KBM-7 (cell line): ENCODE results near the gene RRAD.

Source experiments
- DNase-seq: peaks from one replicate; pipeline ENCODE4 v3.0.0-alpha.2; 2015
- in situ Hi-C: fragments of 300-500 bp; cut with MboI; formaldehyde crosslinking; loops from 2 replicates; pipeline ENCODE4 v1.14.3; 2020; ENCODE audit warnings: low sequenced_read_pairs, low pct_unique_long_range_greater_than_20kb, mixed read lengths

RRAD gene

DNA sequence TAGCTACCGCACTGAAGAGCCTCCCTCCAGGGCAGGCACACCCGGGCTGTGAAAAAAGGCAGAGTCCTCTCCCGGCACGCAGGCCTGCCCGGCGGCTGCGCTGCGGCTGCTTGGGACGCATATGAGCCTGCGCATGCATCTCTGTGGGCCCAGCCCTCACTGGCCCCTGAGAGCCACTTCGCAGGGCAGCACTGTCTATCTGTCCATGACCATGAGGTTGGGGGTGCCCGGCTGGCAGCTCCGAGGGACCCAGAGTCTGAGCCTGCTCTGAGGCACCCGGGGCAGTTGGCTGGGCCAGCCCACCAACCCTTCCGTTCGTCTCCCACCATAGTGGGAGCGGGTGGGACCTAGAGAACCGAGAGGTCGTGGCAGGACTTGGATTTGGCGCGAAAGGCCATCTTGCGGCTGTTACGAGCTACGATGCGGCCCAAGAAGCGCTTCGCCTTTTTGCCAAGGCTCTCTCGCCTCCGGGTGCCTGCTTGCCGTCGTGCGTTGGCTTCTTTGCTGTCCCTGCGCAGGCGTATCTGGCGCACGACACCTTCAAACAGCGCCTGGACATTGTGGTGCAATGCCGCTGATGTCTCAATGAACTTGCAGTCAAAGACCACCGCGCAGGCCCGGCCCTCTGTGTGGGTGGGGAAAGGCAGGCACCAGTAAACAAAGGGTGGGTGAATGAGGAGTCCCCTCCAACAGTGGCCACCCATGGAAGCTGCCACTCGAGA, 3.4 kb downstream of the RRAD start:
- DNase-seq, result no peak
- in situ Hi-C loops, result no loop called here

- in situ Hi-C loops, result no loop called here
- no peak for DNase-seq
Observed at GRCh38 chr16:66920924-66921680, 4.2 kb downstream of the RRAD start.

DNA sequence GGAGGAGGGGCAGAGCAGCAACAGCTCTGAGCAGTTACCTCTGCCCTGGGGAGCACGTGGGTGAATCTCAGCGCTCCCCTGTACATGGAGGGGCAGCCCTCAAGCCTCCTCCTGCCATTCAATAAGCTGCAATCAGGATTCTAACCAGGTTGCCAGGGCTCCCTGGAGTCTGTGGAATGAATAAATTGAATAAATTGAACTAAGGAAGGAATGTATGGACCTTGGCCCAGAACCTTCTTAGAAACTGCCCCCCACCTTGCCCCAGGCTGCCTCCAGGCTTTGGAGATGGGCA, 5.1 kb downstream of the RRAD start:
- no peak for DNase-seq
- in situ Hi-C loops, result no loop called here

- in situ Hi-C loops, result no loop called here
- no peak for DNase-seq
Observed at GRCh38 chr16:66919569-66920298, 5.6 kb downstream of the RRAD start.

DNA sequence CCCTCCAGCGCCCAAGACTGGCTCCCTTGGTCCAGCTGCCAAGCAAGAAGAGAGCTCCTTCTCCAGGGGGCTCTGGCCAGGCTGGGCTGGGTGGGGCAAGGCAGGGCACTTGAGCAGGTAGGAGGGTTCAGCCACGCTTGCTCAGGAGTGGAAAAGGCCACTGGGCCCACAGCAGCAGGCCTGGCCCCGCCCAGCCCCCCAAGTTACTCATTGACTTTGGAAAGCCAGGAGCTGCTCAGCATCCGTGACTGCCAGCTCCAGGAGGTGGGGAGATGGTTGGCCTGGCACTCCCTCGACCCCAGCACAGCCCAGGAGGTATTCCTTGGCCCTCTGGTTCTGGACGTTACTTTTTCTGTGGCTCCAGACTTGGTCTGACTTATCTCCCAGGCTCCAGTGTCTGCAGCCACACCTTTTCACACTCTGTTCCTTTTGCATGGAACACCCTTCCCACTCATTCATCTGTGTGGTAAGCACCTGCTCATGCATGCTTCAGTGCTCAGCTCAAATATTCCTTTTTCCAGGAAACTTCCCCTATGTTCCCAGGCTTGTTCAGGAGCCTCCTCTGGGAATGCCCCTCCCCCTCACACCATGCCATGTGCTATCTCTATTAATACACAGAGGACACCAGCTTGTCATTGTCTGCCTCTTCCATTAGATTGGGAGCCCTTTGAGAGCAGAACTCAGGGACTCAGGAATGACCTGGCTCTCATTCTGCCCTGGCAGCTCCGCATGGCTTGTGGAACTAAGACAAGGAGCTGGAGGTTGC, 6.3 kb downstream of the RRAD start, which contains the start of gene CDH16:
CDH16 (minus strand) TSS at position 83 of the 766 bp plus-strand sequence. CDS start 820 bp downstream, outside the sequence.
- DNase-seq, result no peak
- in situ Hi-C loops, result no loop called here

GRCh38 chr16:66918355-66918754, 7.0 kb downstream of the RRAD start:
- DNase-seq, result no peak
- in situ Hi-C loops, result no loop called here

GRCh38 chr16:66917741-66918140, 7.6 kb downstream of the RRAD start:
- in situ Hi-C loops, result no loop called here
- DNase-seq, result no peak

GRCh38 chr16:66916518-66916917, 8.8 kb downstream of the RRAD start:
- in situ Hi-C loops, result no loop called here
- DNase-seq, result no peak

GRCh38 chr16:66915041-66915440, 10.3 kb downstream of the RRAD start:
- in situ Hi-C loops, result no loop called here
- no peak for DNase-seq

GRCh38 chr16:66914541-66914940, 10.8 kb downstream of the RRAD start:
- no peak for DNase-seq
- in situ Hi-C loops, result no loop called here

DNA sequence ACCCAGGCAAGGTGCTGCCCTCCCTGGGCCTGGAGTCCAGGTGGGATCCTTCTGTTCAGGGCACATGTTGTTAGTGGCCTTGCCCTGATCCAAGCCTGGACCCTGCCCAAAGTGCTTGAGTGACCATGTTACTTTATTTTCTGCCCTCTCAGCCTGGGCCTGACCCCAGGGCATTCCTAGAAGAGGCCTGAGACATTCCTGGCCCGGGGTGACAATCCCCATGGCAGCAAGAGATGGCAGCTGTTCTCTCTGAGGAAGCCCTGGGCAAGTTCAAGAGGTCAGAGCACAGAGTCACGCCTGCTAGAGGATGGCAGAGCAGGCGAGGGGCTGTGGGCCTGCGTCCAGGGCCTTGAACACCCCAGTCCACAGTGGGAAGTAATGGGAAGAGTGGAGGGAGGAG, 11.6 kb downstream of the RRAD start:
- in situ Hi-C loops, result no loop called here
- no peak for DNase-seq

- in situ Hi-C loops, result no loop called here
- no peak for DNase-seq
Observed at GRCh38 chr16:66913081-66913480, 12.3 kb downstream of the RRAD start.

- DNase-seq, result no peak
- in situ Hi-C loops, result no loop called here
Observed at GRCh38 chr16:66911801-66912200, 13.5 kb downstream of the RRAD start.

GRCh38 chr16:66911112-66911511, 14.2 kb downstream of the RRAD start:
- in situ Hi-C loops, result no loop called here
- no peak for DNase-seq

DNA sequence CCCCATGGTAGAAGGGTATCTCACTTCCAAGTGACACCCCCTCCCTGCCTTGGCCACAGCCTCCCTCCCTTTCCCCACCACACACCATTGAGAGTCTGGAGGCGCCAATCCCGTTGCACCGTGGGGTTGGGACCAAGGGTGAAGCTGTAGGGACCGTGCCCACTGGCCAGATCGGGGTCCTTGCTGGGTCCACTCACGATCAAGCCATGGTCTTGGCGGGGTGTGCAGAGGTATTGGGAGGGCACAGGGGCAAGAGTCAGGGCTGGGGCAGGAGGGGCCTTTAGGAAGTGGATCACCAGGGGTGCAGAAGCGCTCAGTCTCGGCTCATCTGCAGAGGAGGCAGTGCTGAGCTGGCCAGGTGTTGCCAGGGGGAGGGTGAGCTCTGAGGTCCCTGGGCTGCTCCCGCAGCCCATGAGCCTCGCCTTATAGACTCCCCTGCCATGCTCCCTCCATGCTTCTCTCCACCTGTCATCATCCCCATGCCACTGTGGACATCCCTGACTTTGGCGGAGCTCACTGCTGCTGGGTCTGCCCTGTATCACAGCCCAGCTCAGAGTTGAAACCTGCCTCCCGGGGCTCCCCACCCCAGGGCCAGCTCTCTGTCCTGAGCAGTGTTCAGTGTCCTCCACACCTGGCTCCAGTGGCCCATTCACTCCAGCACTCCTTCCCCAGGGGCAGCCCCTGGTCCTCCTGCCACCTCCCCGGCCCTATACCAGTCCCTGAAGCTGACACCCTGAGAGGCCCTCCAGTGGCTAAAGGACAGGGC, 15.0 kb downstream of the RRAD start:
- DNase-seq, result no peak
- in situ Hi-C loops, result no loop called here

GRCh38 chr16:66908762-66909559, 16.4 kb downstream of the RRAD start:
- in situ Hi-C loops, result no loop called here
- no peak for DNase-seq

- in situ Hi-C loops, result no loop called here
- no peak for DNase-seq
Observed at GRCh38 chr16:66908116-66908515, 17.2 kb downstream of the RRAD start.
